Activated T-cell treated with anti-CD3 and anti-CD28 coated beads, Interleukin-2, amount 50 U/mL, for 48 hours (primary cell): ENCODE measurements around the gene PLEKHG3.
A peak's percentile ranks its signal among the peaks of the same experiment; 100 is the strongest.

Experiments
- DNase-seq, 2 experiments: peaks; one replicate each; pipeline ENCODE4 v3.0.0-alpha.2; 2020

Gene PLEKHG3

DNA sequence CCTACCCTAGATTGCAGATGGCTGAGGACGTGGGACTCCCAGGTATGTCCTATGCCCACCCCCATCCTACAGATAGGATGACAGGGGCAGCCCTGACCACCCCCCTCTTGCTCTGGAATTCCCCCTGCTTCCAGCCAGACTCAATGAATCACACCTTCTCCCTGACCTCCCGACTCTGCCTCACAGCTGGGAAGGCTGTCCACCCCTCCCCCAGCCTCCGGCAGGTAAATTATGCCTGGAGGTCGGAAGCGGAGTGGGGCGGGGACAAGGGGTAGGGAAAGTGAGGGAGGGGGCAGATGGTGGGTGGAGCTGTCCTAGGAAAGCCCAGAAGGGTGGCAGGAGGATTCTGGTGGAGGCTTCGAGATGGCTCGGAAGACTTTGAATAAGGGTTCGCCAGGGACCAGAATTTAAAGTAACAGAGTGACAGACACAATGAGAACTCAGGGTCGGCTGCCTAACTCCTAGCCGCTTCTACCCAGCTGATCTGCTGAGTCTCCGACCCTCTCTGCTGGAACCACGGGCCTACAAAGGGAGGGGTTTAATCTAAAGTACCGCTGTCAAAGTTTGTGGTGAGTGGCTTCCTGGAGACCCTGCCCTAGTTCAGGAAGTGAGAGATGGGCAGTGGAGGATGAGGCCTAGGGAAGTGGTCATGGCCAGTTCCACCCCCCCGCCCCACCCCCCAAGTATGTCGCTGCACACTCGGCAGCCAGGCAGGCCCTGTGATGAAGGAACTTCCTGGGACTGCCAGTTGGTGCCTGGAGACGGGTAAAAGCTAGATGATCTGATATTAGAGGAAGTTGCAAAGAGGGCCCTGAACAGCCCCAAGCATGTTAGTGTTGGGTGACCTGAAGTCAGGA, 4.2 kb downstream of the PLEKHG3 start:
- DNase-seq: peak; percentile 40 to 47

DNA sequence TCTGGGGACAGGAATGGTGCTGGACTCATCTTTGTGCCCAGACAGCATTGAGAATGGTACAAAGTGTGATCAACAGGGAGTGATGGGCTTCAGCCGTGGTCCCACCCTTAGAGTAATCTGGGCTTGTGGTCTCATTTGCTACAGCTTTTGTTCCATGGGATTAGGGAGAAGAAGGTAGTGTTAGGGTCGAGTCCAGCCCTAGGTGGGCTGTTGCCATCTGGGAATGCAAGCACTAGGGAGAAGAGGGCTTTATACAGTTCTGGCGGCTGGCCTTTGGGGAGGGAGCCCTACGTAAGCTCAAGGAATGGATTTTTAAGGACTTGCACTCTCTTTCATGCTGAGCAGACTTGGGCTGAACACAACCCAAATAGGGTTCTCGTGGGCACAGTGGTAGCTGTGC, 4.9 kb downstream of the PLEKHG3 start:
- DNase-seq: no peak

DNA sequence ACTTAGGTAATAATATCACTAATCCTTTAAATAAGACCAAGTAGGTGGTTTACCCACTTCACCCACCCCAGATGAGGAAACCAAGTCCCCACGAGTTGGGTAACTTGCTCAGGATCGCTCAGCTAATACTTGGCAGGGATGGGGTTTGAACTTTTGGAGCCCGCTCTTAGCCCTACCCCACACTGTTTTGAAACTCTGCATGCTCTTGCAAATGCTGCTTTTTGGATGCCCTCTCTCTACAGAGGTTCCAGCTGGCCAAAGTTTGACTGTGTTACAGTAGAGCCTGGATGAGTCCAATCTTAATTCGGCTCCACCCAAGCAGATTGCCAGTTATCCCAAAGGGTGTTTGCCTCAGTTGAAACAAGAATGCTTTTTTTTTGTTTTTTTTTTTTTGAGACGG, 6.8 kb downstream of the PLEKHG3 start:
- no peak for DNase-seq

DNA sequence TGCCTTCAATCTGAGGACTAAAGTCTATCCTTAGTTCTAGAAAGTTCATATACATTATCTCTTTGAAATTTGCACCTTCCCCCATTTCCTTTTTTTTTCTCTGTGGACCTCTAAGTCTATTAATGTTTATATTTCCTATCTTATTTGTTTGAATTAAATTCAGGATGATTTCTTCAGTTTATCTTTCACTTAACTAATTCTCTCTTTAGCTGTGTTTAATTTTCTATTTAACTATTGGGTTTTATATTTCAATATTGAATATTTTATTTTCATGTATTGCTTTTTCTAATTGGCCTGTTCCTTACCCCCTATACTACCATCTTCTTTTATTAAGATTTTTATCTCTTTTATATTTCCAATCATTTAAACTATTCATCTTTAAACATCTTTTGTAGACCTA, 9.5 kb downstream of the PLEKHG3 start:
- no peak for DNase-seq

DNA sequence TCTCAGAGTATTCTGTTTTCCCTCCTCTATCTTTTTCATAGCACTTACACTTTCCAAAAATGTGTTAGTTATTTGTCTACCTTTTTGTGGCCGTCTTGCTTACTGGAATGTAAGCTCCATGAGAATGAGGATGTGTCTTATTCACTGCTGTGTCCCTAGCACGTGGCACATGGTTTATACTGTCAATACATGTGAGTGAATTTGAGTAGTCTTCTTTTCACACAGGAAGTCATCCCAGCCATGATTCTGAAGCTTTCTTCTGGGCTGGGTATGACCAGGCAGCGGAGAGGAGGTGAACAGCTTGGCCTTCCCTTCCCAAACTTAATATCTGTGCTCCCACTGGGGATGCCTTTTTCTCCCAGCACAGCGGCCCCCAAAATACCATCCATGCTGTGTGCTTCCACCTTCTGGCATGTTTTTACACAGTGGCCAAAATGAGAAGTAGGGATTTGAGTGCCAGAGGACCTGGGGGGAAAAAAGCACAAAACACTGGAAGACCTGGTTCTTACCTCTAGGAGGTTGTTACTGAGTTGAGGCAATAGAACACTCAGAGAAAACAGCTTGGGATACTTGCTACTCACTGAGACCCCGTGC, 10.3 kb downstream of the PLEKHG3 start:
- no peak for DNase-seq

DNA sequence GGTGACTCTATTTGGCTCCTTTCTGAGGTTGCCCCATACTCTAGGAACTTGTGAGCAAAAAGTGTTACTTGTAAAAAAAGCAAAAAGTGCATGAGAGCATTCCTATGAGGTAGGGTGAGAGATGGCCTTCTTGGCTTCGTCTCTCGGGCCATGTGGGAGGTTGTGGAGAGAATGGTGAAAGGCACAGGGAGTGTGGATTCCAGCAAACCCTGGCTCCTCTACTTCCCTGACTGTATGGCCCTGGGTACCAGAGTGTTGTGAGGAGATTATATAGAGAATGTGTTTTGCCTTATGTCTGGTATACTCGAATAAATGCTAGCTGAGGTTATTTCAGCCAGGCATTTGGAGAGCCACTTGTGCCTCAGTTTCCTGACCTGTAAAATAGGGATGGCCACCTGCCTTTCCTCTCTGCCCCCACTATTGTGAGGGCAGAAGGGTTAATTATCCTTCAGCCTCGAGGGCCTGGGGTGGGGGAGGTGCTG, 11.0 kb downstream of the PLEKHG3 start:
- no peak for DNase-seq

DNA sequence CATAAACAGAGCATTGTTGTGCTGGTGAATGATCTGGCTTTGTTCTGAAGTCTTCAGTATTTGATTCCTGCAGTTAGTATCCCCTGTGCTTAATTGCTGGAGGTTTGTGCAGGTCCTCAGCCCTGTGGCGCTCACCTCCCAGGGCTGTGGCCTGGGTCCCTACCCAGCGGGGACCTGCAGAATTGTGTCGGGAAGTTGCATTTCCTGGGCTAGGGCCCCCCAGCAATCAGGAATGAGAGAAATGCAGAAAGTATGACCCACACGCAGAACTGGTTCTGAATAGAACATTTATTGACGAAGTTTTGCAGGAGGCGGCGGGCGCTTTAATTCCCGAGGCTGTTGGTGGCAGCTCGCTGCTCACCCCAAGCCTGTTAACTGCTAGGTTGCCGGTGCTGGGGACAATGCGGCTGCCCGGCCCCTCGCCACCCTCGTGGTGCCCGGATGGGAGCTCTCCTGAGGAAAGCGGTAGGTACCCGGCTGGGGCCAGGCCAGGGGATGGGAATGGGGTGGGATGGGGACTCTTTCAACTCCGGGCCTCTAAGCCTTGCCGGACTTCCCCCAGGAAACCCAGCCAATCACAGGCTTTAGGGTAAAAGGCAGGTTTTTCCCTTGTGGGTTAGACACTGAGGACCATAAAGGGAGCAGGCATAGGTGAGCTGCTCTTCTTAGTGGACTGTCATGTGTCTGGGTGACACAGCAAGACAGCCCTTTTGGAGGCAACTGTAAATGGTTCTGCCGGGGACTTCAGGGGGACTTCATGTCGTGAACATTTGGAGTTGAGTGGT, 11.6 kb downstream of the PLEKHG3 start:
- no peak for DNase-seq

DNA sequence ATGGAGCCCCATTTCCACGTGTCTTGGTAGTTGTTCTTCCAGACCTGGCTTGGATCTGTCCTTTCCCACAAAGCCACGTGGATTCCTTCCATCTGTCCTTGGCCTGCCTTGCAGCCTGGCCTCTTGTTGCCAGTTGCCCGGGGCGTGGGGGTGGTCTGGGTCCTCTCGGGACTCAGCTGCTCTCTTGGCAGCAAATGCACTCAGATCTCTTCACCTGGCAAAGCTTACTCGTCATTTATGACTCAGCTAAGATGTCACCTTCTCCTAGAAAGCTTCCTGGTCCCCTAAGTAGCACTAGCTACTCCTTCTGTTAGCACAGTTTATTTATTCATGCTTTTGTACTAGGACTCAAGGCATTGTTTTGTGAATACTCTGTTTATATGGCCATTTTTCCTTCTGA, 13.6 kb downstream of the PLEKHG3 start:
- no peak for DNase-seq

DNA sequence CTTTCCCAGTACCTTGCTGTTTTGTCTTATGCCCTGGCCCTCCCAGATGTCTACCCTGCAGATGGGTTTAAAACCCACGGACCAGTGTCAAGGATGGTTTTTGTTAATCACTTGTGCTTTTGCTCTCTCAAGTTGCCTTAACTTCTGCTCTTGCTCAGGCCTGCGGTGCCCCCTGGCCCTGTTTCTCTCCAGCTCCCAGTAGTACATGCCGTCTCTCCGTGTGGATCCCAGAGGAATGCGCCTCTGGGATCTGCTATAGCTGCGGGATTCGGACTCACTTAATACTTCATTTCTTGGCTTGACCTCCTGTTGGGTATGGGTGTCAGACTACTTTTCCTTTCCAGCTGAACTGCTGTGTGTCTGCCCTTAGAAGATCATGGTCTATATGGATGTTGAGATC, 14.5 kb downstream of the PLEKHG3 start:
- no peak for DNase-seq

DNA sequence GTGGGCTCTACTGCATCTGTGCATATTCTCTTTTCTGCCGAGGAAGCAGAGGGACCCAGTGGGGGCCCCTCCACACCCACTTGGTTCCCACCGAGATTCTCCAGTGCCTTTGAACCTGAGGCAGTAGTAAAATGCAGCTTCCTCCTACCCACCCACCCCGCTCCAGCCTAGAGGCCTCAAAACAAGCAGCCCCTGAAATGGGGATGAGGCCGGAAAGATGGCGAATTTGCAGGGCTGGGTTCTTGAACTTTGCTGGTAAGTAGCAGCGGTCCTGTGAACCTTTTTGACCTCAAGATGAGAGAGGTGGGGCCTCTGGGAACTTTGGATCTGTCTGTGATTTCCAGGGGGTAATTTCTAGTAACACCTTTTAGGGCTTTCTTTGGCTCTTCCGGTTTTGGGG, 15.4 kb downstream of the PLEKHG3 start:
- no peak for DNase-seq

DNA sequence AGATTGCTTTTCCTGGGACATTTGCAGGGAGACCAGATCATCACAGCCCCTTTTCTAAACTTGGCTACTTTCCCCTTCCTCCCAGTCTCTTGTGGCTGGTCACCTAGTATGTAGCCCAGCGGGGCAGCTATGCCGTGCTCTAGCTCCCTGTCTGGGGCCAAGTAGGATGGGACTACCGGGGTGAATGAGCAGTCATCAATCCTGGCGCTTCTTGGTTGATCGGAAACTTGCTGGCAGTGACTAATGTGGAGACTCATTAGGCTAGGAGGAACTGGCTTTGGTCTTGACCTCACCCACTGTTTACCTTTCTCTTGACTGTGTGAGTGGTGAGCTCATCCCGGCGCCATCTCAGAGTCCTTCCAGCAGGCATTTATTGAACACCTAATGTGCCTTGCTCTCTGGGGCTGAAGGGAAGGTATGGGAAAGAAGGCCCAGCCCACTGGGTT, 15.9 kb downstream of the PLEKHG3 start:
- no peak for DNase-seq

DNA sequence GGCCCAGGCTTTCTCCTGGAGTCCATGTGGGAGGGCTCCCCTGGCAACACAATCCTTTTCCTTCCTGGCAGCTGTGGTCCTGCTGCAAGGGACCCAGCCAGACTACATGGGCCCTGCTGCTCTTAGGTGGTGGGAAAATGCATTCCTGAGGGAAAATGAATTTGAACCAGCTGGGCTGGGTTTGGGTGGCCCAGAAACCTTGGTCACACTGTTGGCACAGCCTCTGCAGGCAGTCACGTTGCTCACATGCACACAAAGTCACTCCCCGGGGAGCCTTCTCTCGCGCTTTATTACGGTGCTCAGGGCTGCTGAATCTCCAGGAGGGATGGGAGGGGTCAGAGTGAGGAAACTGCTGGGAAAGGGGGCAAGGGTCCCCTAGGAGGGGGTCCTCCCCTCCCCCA, 17.2 kb downstream of the PLEKHG3 start:
- DNase-seq: no peak

DNA sequence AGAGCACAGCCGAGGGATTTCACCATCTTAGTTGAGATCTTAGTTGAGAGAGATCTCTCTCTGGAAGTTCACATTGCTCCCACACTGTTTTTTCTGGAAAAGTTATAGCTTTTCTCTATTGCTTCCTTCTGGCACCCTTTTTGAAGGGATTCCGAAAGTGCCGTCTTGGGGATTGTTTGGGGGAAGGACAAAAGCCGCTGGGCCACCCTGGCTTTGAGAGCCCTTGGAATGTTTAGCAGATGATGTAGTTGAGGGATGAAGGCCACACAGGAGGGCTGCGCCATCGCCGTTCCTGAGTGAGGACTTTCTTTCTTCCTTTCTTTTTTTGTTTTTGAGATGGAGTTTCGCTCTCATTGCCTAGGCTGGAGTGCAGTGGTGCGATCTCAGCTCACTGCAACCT, 17.7 kb downstream of the PLEKHG3 start:
- DNase-seq: no peak

DNA sequence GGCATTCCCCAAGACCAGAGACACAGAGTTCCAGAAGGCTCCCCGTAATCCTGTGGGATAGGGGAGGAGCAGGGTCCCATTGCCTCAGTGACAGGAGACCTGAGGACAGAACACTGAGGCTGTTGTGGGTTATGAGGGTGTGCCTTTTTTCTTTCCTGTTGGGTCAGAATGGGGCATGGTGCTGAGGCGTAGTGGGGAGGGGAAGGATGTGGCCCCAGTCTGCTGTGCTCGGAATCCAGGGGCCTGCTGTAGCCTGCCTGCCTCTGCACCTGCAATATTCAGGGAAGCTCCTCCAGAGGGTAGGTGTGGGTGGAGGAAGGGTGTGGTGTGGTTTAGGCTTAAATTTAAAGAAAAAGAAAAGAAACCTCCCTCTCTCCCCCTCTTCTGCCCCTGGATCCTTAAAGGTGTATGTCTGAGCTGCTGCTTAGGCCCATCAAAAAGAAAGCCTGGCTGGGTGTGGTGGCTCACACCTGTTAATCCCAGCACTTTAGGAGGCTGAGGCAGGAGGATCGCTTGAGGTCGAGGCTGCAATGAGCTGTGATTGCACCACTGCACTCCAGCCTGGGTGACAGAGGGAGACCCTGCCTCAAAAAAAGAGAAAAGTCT, 18.7 kb downstream of the PLEKHG3 start:
- no peak for DNase-seq

DNA sequence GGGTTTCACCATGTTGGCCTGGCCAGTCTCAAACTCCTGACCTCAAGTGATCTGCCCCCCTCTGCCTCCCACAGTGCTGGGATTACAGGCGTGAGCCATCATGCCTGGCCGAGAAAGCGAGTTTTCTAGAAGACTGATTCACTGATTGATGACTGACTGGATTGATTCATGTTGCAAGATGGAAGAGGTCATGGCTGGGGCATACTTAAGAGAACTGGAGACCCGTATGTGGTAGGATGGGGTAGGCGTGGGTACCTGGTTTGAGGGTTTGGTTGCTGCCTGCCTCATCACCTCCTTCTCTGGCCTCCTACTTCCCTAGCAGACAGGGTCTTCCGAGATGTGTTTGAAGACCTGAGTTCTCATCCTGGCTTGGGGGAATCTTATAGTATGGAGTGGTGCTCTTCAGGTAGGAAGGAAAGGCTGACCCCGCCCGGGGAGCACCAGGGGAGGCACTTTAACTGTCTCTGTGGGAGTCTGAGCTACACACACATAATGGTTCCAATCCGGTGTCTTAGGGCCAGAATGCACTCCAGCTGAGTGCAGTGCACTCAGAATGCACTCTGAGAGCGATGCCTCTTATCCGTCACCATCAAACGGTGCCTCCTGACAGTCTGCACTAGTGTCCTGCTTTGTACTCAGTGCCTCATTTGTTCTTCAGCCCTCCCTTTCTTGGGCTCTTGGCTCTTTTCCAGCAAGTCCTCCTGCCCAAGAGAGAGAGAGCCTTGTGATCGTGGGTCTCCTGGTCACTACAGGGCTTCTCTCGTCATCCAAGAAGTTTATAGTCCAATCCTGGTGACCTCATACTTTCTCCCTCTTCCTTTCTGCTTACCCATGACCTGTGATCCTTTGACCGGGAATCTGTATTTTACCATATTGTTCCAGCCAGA, 19.7 kb downstream of the PLEKHG3 start:
- peak; percentile 29 to 33 for DNase-seq

DNA sequence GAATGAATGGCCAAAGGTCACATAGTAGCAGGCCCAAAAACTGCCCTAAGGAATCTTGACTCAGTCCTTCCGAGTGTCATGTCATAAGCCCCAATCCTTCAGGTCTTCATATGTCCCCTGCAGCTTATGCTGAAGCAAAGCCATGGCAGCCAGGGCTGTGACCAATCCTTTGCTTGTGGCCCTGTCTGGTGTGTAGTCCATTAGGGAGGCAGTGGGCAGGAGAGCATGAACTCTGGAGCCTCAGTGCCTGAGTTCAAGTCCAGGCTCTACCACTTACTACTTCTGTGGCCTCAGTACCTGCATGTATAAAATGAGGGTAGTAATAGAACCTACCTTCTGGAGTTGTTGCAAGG, 20.3 kb downstream of the PLEKHG3 start:
- DNase-seq: no peak

DNA sequence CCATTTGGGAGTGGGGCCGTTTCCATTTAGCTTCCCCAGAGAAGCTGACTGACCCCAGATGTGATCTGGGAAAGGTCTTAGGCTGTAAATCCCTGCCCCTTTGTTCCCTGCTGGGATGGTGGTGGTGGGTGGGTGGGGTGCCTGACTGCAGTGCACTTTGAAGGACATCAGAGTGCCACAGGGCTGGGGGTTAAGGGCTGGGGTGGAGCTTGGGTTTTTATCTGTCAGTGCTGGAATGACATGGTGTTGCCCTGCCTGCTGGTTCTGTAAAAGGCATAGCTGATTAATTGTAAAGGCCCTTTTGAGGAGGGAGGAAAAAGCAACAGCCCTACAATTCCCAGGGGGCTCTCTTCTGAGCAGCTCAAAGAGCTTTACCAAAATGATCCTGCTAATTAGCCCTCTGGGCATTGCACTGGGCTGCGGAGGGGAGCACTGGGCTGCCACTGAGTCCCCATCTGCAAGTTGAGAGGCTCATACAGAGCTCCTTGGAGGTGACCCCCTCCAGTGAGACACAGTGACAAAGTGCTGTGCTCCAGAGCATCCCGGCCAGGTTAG, 21.1 kb downstream of the PLEKHG3 start:
- no peak for DNase-seq

DNA sequence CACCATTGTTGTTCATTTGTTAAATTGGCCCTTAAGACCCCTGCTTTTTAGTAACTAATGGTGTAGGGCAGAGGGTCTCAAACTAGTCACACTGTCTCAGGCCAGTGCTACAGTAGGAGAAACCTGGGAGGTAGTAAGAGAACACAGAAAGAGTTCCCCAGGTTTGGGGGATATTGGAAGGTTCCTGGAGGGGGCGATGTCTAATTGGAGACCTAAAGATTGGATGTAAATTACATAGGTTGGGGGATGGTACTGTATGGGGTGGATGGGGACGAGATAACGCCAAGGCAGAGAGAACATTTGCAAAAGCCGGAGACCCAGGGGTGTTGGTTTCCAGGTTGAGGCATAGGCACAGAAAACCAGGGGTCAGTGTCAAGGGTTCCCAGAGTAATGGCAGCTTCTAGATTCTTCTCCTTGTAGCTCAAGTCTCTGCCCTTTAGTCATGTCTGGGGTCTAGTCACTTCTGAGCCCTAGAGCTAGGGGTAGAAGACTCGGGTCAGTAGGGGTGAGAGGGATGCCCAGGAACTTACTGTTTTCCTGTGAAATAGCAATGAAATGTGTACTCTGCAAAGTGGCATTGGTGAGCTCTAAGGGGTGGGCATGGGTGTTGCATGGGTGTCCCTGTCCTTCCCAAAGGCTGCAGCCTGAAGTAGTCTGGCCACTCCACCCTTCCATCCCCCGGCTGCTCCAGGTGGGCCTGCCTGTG, 21.8 kb downstream of the PLEKHG3 start:
- no peak for DNase-seq

DNA sequence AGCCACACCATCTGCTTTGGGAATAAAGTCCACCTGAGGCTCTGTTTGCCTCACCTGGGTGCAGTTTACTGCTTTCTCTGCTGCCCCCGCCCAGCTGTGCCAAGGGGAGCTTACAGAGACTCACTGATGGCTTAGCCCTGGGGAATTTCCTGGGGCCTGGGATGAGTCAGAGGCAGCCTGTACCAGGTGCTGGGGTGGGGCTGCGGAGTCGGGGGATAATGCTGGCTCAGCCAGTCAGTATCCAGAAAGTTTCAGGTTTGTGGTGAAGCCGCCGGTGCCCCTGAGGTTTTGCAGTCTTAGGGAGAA, 22.3 kb downstream of the PLEKHG3 start:
- DNase-seq: peak; percentile 42 to 59

DNA sequence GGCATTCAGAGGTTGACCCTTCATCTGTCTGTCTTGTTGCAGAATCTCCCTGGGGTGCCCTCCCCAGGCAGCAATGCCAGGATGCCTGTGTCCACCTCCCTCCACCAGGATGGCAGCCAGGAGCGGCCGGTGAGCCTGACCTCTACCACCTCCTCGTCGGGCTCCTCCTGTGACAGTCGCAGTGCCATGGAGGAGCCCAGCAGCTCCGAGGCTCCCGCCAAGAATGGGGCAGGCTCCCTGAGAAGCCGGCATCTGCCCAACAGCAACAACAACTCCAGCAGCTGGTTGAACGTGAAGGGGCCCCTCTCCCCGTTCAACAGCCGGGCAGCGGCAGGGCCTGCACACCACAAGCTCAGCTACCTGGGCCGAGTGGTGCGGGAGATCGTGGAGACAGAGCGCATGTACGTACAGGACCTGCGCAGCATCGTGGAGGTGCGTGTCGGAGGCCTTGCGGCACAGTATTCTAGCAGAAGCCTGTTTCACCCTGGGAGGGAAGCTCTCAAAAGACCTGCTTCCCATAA, 23.4 kb downstream of the PLEKHG3 start:
- DNase-seq: no peak

DNA sequence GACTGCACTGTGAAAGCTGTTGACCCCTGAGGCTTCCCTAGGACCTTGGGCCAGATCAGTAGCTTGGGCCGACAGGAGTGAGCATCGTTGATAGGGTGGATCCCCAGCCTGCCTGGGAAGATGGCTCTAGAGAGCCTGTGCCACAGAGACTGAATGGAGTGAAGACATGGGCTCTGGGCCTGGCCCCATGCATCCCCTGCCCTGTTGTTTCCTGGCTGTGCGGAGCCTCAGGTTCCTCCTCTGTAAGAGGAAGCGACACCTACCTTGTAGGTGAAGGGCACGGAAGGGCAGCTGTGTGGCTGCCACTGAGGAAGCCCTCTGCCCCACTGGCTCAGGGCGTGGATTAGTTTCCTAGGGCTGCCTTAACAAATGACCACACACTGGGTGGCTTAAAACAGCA, 23.9 kb downstream of the PLEKHG3 start:
- DNase-seq: no peak
